ENCODE data around the gene PCNX3.

GRCh38 chr11:65644837-65645236, 29.3 kb downstream of the PCNX3 start:
- TF ChIP-seq CTCF (optimal IDR thresholded peaks at IDR 0.05 in 1 of 3, IDR thresholded peaks at IDR 0.05 in 1 of 3, conservative IDR thresholded peaks at IDR 0.05 in 1 of 3; ENCODE audit: extremely low read depth in 1 of 3, insufficient read depth in 2 of 3, low read length in 3 of 3), result no peak
- no peak for TF ChIP-seq EZH2 (IDR thresholded peaks at IDR 0.05; ENCODE audit: low read length)
